ENCODE data around the gene LYRM4. TPM values are rescaled to one million over a fixed set of nuclear protein-coding genes. Genes with fewer than 3 reads are reported as not detected.

Gene LYRM4
- total and polyA plus RNA-seq, 2 experiments from 2014 or later: 51.0 to 62.0 TPM

GRCh38 chr6:5188646-5189045 lies 72.1 kb downstream of the LYRM4 start:
- peaks cover 12% of the 10 kb centered on the region for H4K20me1 ChIP-seq (replicated peaks; ENCODE audit: insufficient read depth)
- TF ChIP-seq ETS1 (IDR thresholded peaks at IDR 0.05) (no peak), JUNB (IDR thresholded peaks at IDR 0.05; ENCODE audit: unreplicated experiment) (no peak), EZH2phosphoT487 (IDR thresholded peaks at IDR 0.05; ENCODE audit: unreplicated experiment) (no peak), EZH2 (IDR thresholded peaks at IDR 0.05; ENCODE audit: low read depth, unreplicated experiment) (no peak), NANOG (IDR thresholded peaks at IDR 0.05; ENCODE audit: borderline replicate concordance) (no peak), ZNF331 (CRISPR knock-in tag; IDR thresholded peaks at IDR 0.05; ENCODE audit: low read depth) (no peak), CTCF (conservative IDR thresholded peaks at IDR 0.05; ENCODE audit: low read depth in 2 of 2) (no peak), STAT1 (IDR thresholded peaks at IDR 0.05; ENCODE audit: unreplicated experiment) (no peak), REST (IDR thresholded peaks at IDR 0.05; ENCODE audit: unreplicated experiment) (no peak), POLR2AphosphoS5 (IDR thresholded peaks at IDR 0.05; ENCODE audit: low read depth) (no peak), CREB1 (CRISPR knock-in tag; IDR thresholded peaks at IDR 0.05; ENCODE audit: low read depth) (no peak), ZNF114 (CRISPR knock-in tag; IDR thresholded peaks at IDR 0.05) (no peak), ZNF462 (CRISPR knock-in tag; IDR thresholded peaks at IDR 0.05) (no peak)
- no peaks in the 10 kb centered on the region for H3F3A ChIP-seq (replicated peaks; ENCODE audit: low read depth)
- H3K9me2 ChIP-seq (ENCODE audit: insufficient read depth): no peaks in the 10 kb centered on the region
- no peak overlapping the region for H3K27ac Mint-ChIP-seq
- DNase-seq (ENCODE audit: low spot score): no peak
- H3K4me3 Mint-ChIP-seq: no peak overlapping the region
- ATAC-seq: no peak
- no peaks in the 10 kb centered on the region for H3K36me3 ChIP-seq (ENCODE audit: insufficient read depth)
- no peak overlapping the region for H3K27ac ChIP-seq (ENCODE audit: low read depth)
- no peaks in the 10 kb centered on the region for H3K36me3 Mint-ChIP-seq (ENCODE audit: low read depth)
- H3K27me3 Mint-ChIP-seq (ENCODE audit: insufficient read depth, low read depth, poor library complexity): peaks cover 5% of the 10 kb centered on the region
- H2AFZ ChIP-seq: no peak overlapping the region
- H3K4me2 ChIP-seq: no peak overlapping the region
- no peak overlapping the region for H3K4me3 ChIP-seq
- H3K4me1 Mint-ChIP-seq: peaks cover 24% of the 10 kb centered on the region
- H3K4me1 ChIP-seq (ENCODE audit: insufficient read depth): no peaks in the 10 kb centered on the region
- no peaks in the 10 kb centered on the region for H3K27me3 ChIP-seq (ENCODE audit: insufficient read depth)
- no peaks in the 10 kb centered on the region for H3K9me3 Mint-ChIP-seq
- H3K79me2 ChIP-seq (replicated peaks; ENCODE audit: insufficient read depth): no peaks in the 10 kb centered on the region; the same call in 1 of the 2 replicates
